DND-41 (cell line): ENCODE results near the gene SMYD4.

Source experiments
- EZH2 ChIP-seq: IDR thresholded peaks from 3 replicates; pipeline ENCODE4 v1.6.1; 2012; ENCODE audit warnings: borderline replicate concordance, low read depth, mild to moderate bottlenecking, moderate library complexity, low read length, inconsistent platforms; ENCODE audit not compliant: severe bottlenecking
- TF ChIP-seq, protein P1 (sequence below): IDR thresholded peaks from 2 replicates; pipeline ENCODE4 v1.5.1; 2012; ENCODE audit warnings: borderline replicate concordance, low read length, moderate library complexity, mild to moderate bottlenecking; ENCODE audit not compliant: poor library complexity, severe bottlenecking; ENCODE audit errors: extremely low read depth

DNA sequence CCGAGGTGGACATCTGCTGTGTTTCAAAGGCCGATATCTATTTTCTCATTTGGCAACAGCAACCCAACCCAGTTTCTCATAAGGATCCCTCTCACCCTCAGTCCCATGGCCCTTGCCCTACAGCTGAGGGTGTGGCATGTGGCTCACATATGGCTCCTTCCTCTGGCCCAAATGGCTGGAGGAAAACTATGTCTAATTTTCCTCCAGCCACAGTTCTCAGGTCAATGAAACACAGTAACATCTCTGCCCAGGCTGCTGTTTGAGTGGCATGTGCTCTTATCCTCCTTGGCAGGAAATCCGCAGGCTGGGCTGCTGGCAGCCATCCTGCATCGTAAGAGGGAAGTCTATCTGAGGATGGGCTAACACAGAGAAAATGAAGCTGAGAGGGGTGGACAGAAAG lies 43.8 kb downstream of the SMYD4 start:
- TF ChIP-seq, protein P1, sequence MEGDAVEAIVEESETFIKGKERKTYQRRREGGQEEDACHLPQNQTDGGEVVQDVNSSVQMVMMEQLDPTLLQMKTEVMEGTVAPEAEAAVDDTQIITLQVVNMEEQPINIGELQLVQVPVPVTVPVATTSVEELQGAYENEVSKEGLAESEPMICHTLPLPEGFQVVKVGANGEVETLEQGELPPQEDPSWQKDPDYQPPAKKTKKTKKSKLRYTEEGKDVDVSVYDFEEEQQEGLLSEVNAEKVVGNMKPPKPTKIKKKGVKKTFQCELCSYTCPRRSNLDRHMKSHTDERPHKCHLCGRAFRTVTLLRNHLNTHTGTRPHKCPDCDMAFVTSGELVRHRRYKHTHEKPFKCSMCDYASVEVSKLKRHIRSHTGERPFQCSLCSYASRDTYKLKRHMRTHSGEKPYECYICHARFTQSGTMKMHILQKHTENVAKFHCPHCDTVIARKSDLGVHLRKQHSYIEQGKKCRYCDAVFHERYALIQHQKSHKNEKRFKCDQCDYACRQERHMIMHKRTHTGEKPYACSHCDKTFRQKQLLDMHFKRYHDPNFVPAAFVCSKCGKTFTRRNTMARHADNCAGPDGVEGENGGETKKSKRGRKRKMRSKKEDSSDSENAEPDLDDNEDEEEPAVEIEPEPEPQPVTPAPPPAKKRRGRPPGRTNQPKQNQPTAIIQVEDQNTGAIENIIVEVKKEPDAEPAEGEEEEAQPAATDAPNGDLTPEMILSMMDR: no peak
- no peak for TF ChIP-seq EZH2
